ENCODE results near the gene PTRHD1. TPM values are rescaled to one million over a fixed set of nuclear protein-coding genes. Genes with fewer than 3 reads are reported as not detected.

The PTRHD1 gene
- total and polyA plus RNA-seq, 2 experiments from 2014 or later, result 27.5 to 46.2 TPM

GRCh38 chr2:24797644-24798043 is 4.5 kb upstream of the PTRHD1 start:
- peaks cover 9% of the 10 kb centered on the region; the same call in 1 of the 2 replicates for H3F3A ChIP-seq (ENCODE audit: insufficient read depth)
- TF ChIP-seq EZH2 (IDR thresholded peaks at IDR 0.05; ENCODE audit: insufficient read depth, poor library complexity, severe bottlenecking) (no peak), EZH2phosphoT487 (IDR thresholded peaks at IDR 0.05; ENCODE audit: insufficient read depth, low read depth) (no peak)
- H2AFZ ChIP-seq, result no peak overlapping the region
- H3K9me2 ChIP-seq (ENCODE audit: insufficient read depth), result no peaks in the 10 kb centered on the region
- no peaks in the 10 kb centered on the region for H3K36me3 ChIP-seq (ENCODE audit: low read depth)
- H3K9me3 ChIP-seq (ENCODE audit: low read depth), result no peaks in the 10 kb centered on the region
- DNase-seq, result no peak
- H3K27ac ChIP-seq, result no peak overlapping the region
- H3K9ac ChIP-seq, result no peak overlapping the region
- WGBS, 2 experiments (ENCODE audit: low coverage in 1 of 2, low lambda C conversion rate in 2 of 2, missing lambda C conversion rate in 2 of 2), result 100% methylated on average over 2 of the region's 2 CpGs
- H3K79me2 ChIP-seq (ENCODE audit: insufficient read depth), result peaks cover 79% of the 10 kb centered on the region
- H3K4me2 ChIP-seq (ENCODE audit: unreplicated experiment), result no peak overlapping the region
- H3K4me1 ChIP-seq (ENCODE audit: insufficient read depth), result peaks cover 10% of the 10 kb centered on the region
- H3K27me3 ChIP-seq (replicated peaks; ENCODE audit: insufficient read depth), result no peaks in the 10 kb centered on the region
- H4K20me1 ChIP-seq (ENCODE audit: insufficient read depth), result no peaks in the 10 kb centered on the region
- H3K4me3 ChIP-seq, result no peak overlapping the region
- in situ Hi-C loops (cut with MboI), result no loop called here

GRCh38 chr2:24793761-24794435 is 707 bp upstream of the PTRHD1 start:
- Histone ChIP-seq H3K79me2 (ENCODE audit: insufficient read depth) (peaks cover 54% of the 10 kb centered on the region), H3F3A (ENCODE audit: insufficient read depth) (peaks cover 9% of the 10 kb centered on the region), H3K9ac (peak overlapping the region; percentile 94), H2AFZ (peak overlapping the region; percentile 84), H3K4me1 (ENCODE audit: insufficient read depth) (peaks cover 10% of the 10 kb centered on the region), H3K27me3 (replicated peaks; ENCODE audit: insufficient read depth) (no peaks in the 10 kb centered on the region), H4K20me1 (ENCODE audit: insufficient read depth) (no peaks in the 10 kb centered on the region), H3K9me3 (ENCODE audit: low read depth) (no peaks in the 10 kb centered on the region), H3K9me2 (ENCODE audit: insufficient read depth) (no peaks in the 10 kb centered on the region), H3K4me3 (peak overlapping the region; percentile 83), H3K4me2 (ENCODE audit: unreplicated experiment) (peak overlapping the region; percentile 82), H3K27ac (peak overlapping the region; percentile 88), H3K36me3 (ENCODE audit: low read depth) (no peaks in the 10 kb centered on the region)
- in situ Hi-C loops (cut with MboI), result no loop called here
- peak; percentile 63 for DNase-seq
- WGBS, 2 experiments (ENCODE audit: low coverage in 1 of 2, low lambda C conversion rate in 2 of 2, missing lambda C conversion rate in 2 of 2), result 1% methylated on average over 14 of the region's 14 CpGs
- TF ChIP-seq EZH2phosphoT487 (IDR thresholded peaks at IDR 0.05; ENCODE audit: insufficient read depth, low read depth) (no peak), EZH2 (IDR thresholded peaks at IDR 0.05; ENCODE audit: insufficient read depth, poor library complexity, severe bottlenecking) (no peak)

- in situ Hi-C loops (cut with MboI), result no loop called here
- WGBS, 2 experiments (ENCODE audit: low coverage in 1 of 2, low lambda C conversion rate in 2 of 2, missing lambda C conversion rate in 2 of 2), result 6% methylated on average over 6 of the region's 6 CpGs
- H3K4me3 ChIP-seq, result peak overlapping the region; percentile 83
- H4K20me1 ChIP-seq (ENCODE audit: insufficient read depth), result no peaks in the 10 kb centered on the region
- H3F3A ChIP-seq (ENCODE audit: insufficient read depth), result peaks cover 9% of the 10 kb centered on the region
- no peaks in the 10 kb centered on the region for H3K36me3 ChIP-seq (ENCODE audit: low read depth)
- no peaks in the 10 kb centered on the region for H3K27me3 ChIP-seq (replicated peaks; ENCODE audit: insufficient read depth)
- peak overlapping the region; percentile 84 for H2AFZ ChIP-seq
- peak overlapping the region; percentile 94 for H3K9ac ChIP-seq
- no peak for TF ChIP-seq EZH2 (IDR thresholded peaks at IDR 0.05; ENCODE audit: insufficient read depth, poor library complexity, severe bottlenecking)
- TF ChIP-seq EZH2phosphoT487 (IDR thresholded peaks at IDR 0.05; ENCODE audit: insufficient read depth, low read depth), result no peak
- peaks cover 40% of the 10 kb centered on the region for H3K79me2 ChIP-seq (ENCODE audit: insufficient read depth)
- H3K9me2 ChIP-seq (ENCODE audit: insufficient read depth), result no peaks in the 10 kb centered on the region
- peaks cover 10% of the 10 kb centered on the region for H3K4me1 ChIP-seq (ENCODE audit: insufficient read depth)
- H3K9me3 ChIP-seq (ENCODE audit: low read depth), result no peaks in the 10 kb centered on the region
- no peak for DNase-seq
- peak overlapping the region; percentile 93 for H3K4me2 ChIP-seq (ENCODE audit: unreplicated experiment)
- peak overlapping the region; percentile 88 for H3K27ac ChIP-seq
Observed at GRCh38 chr2:24792542-24792873, 683 bp downstream of the PTRHD1 start.

- Histone ChIP-seq H3K9me3 (ENCODE audit: low read depth) (no peaks in the 10 kb centered on the region), H4K20me1 (ENCODE audit: insufficient read depth) (no peaks in the 10 kb centered on the region), H3K4me1 (ENCODE audit: insufficient read depth) (peaks cover 10% of the 10 kb centered on the region), H3K36me3 (ENCODE audit: low read depth) (no peaks in the 10 kb centered on the region), H3K4me3 (no peak overlapping the region), H3K4me2 (ENCODE audit: unreplicated experiment) (no peak overlapping the region), H3K27me3 (replicated peaks; ENCODE audit: insufficient read depth) (no peaks in the 10 kb centered on the region), H3K9me2 (ENCODE audit: insufficient read depth) (no peaks in the 10 kb centered on the region), H2AFZ (peak overlapping the region; percentile 84; the same call in 1 of the 2 replicates), H3K27ac (no peak overlapping the region), H3K9ac (no peak overlapping the region), H3K79me2 (ENCODE audit: insufficient read depth) (peaks cover 30% of the 10 kb centered on the region), H3F3A (ENCODE audit: insufficient read depth) (peaks cover 9% of the 10 kb centered on the region)
- 96 to 97% methylated on average over 5 of the region's 5 CpGs for WGBS, 2 experiments (ENCODE audit: low coverage in 1 of 2, low lambda C conversion rate in 2 of 2, missing lambda C conversion rate in 2 of 2)
- in situ Hi-C loops (cut with MboI), result no loop called here
- DNase-seq, result peak; percentile 13
- no peak for TF ChIP-seq EZH2 (IDR thresholded peaks at IDR 0.05; ENCODE audit: insufficient read depth, poor library complexity, severe bottlenecking)
- no peak for TF ChIP-seq EZH2phosphoT487 (IDR thresholded peaks at IDR 0.05; ENCODE audit: insufficient read depth, low read depth)
Observed at GRCh38 chr2:24791452-24791851, 1.7 kb downstream of the PTRHD1 start.
